CD4-positive, CD25-positive, alpha-beta regulatory T cell (primary cell): ENCODE measurements around the gene ATP8A2. TPM values are rescaled to one million over a fixed set of nuclear protein-coding genes. Genes with fewer than 3 reads are reported as not detected.

Experiments used
- ATAC-seq, 2 donors: fragments of 150-1000 bp; cut with Tn5 transposase; one replicate each; pipeline ENCODE4 v1.10.0; 2021; ENCODE audit warnings: low read depth in 2 of 2, moderate number of reproducible peaks in 2 of 2, moderate library complexity in 1 of 2
- DNase-seq, 3 donors: peaks; one replicate each; pipeline versions ENCODE4 v3.0.0 to v3.0.0-alpha.2; 2012 to 2022; ENCODE audit warnings: mixed read lengths in 1 of 3
- H3K27ac ChIP-seq: one replicate; pipeline ENCODE4 v1.7.0; 2013; ENCODE audit warnings: mild to moderate bottlenecking, low read length; ENCODE audit not compliant: insufficient read depth, poor library complexity, severe bottlenecking
- H3K27me3 ChIP-seq: one replicate; pipeline ENCODE4 v1.7.0; 2013; ENCODE audit warnings: low read length; ENCODE audit not compliant: control insufficient read depth, insufficient read depth
- H3K36me3 ChIP-seq: one replicate; pipeline ENCODE4 v1.7.0; 2013; ENCODE audit warnings: mild to moderate bottlenecking, low read length, moderate library complexity; ENCODE audit not compliant: control insufficient read depth, insufficient read depth
- H3K4me1 ChIP-seq: 2 replicates; pipeline ENCODE4 v1.7.0; 2013; ENCODE audit warnings: mild to moderate bottlenecking, low read length; ENCODE audit not compliant: insufficient read depth, control insufficient read depth, poor library complexity, severe bottlenecking
- H3K4me3 ChIP-seq: one replicate; pipeline ENCODE4 v1.7.0; 2013; ENCODE audit warnings: low read depth, mild to moderate bottlenecking, low read length, moderate library complexity
- H3K9me3 ChIP-seq, 2 experiments: 1 replicate in 1 of 2; 2 replicates in 1 of 2; pipeline ENCODE4 v1.7.0; 2013; ENCODE audit warnings: low read length in 2 of 2, mild to moderate bottlenecking in 1 of 2, moderate library complexity in 1 of 2; ENCODE audit not compliant: control insufficient read depth in 2 of 2
- H3K27ac Mint-ChIP-seq, 3 donors: one replicate each; pipeline ENCODE4 v1.8.0; 2020 to 2022; ENCODE audit warnings: mild to moderate bottlenecking in 3 of 3, mixed read lengths in 3 of 3, moderate library complexity in 2 of 3
- H3K27me3 Mint-ChIP-seq: one replicate; pipeline ENCODE4 v1.8.0; 2022; ENCODE audit warnings: mild to moderate bottlenecking, mixed read lengths
- H3K36me3 Mint-ChIP-seq: one replicate; pipeline ENCODE4 v1.8.0; 2020; ENCODE audit warnings: mixed read lengths
- H3K4me1 Mint-ChIP-seq, 4 donors: one replicate each; pipeline ENCODE4 v1.8.0; 2020 to 2022; ENCODE audit warnings: mixed read lengths in 4 of 4, mild to moderate bottlenecking in 1 of 4
- H3K4me3 Mint-ChIP-seq, 4 donors: one replicate each; pipeline ENCODE4 v1.8.0; 2020 to 2022; ENCODE audit warnings: mild to moderate bottlenecking in 4 of 4, mixed read lengths in 4 of 4, moderate library complexity in 3 of 4
- H3K9me3 Mint-ChIP-seq, 7 donors: one replicate each; pipeline ENCODE4 v1.8.0; 2020 to 2022; ENCODE audit warnings: mixed read lengths in 7 of 7, mild to moderate bottlenecking in 3 of 7, moderate library complexity in 2 of 7
- polyA plus RNA-seq, 4 donors: library from polyadenylated mRNA; unstranded; fragments of 300-500 nt; fragmentation: Illumina TruSeq; gene quantifications; one replicate each; pipeline ENCODE4 v1.2.3, GENCODE V29; 2021
- total RNA-seq: library from RNA; stranded (reverse); gene quantifications from one replicate; pipeline ENCODE4 v1.2.3, GENCODE V29; 2022

Gene ATP8A2
- total and polyA plus RNA-seq, 5 donors from 2014 or later = 0.29 to 0.68 (median 0.55) TPM

DNA sequence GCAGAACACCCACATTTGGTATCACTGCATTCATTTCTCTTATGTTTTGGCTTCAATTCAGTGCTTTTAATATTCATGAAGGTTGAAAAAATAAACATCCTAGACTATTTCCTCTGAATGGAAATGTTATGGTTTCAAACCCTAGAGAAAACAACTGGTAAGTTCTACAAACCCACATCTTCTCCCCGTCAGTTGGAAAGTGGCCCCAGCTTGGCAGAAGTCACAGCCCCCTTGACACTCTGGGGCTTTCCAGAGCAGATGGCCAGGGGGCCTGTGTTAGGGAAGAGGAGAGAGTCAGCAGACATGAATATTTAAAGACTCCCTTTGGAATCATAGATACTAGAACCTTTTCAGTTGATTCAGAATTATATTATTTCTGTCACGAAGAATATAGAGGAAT lies 556.2 kb downstream of the ATP8A2 start:
- Histone ChIP-seq H3K4me1 (no peaks in the 10 kb centered on the region), H3K36me3 (no peaks in the 10 kb centered on the region), H3K9me3 (no peaks in the 10 kb centered on the region), H3K27me3 (no peaks in the 10 kb centered on the region), H3K27ac (no peak overlapping the region), H3K4me3 (no peak overlapping the region)
- no peak for ATAC-seq
- Mint-ChIP-seq H3K27ac (no peak overlapping the region), H3K9me3 (peaks cover 0 to 2% (median 0%) of the 10 kb centered on the region in 7 donors), H3K4me3 (no peak overlapping the region), H3K27me3 (peaks cover 11% of the 10 kb centered on the region), H3K4me1 (no peaks in the 10 kb centered on the region), H3K36me3 (peaks cover 5% of the 10 kb centered on the region)
- DNase-seq = no peak

DNA sequence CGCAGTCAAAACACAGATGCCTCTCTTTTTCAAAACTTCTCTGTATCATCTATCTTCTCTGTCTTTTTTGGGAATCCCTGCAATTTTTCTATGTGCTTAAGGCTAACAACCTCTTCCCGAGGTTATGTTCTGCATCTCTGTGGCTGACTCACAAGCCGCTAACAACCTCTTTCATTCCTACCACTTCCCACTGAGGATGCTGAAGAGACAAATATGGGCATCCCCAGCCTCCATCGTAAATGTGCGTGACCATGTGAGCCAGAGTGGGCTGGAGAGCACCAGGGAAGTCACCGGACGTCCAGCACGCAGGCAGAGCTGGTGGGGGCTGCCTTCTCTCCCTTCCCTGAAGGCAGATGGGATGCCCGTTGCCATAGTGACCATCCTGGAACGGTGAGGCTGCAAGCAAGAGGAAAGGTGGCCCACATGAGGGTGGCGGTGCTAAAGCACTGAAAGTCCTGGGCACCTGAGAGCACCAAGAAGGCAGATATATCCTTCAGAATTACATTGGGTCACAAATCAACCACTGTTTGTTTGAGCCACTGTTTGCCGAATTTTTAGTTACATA lies 557.2 kb downstream of the ATP8A2 start:
- peaks cover 11% of the 10 kb centered on the region for H3K27me3 Mint-ChIP-seq

GRCh38 chr13:25929816-25930215 lies 558.0 kb downstream of the ATP8A2 start:
- peaks cover 11% of the 10 kb centered on the region for H3K27me3 Mint-ChIP-seq

More for the DNA sequence above, 557.2 kb downstream of the ATP8A2 start:
- no peaks in the 10 kb centered on the region for H3K27me3 ChIP-seq
- no peaks in the 10 kb centered on the region for H3K4me1 Mint-ChIP-seq
- H3K4me1 ChIP-seq = no peaks in the 10 kb centered on the region
- peaks cover 5% of the 10 kb centered on the region for H3K36me3 Mint-ChIP-seq
- H3K4me3 Mint-ChIP-seq = no peak overlapping the region
- no peak for ATAC-seq
- H3K9me3 Mint-ChIP-seq = peaks cover 0 to 3% (median 0%) of the 10 kb centered on the region in 7 donors
- H3K36me3 ChIP-seq = no peaks in the 10 kb centered on the region
- no peak overlapping the region for H3K4me3 ChIP-seq
- no peaks in the 10 kb centered on the region for H3K9me3 ChIP-seq
- DNase-seq = no peak
- no peak overlapping the region for H3K27ac Mint-ChIP-seq
- no peak overlapping the region for H3K27ac ChIP-seq

GRCh38 chr13:25930653-25931052 lies 558.9 kb downstream of the ATP8A2 start:
- Histone ChIP-seq H3K27me3 (no peaks in the 10 kb centered on the region), H3K4me3 (no peak overlapping the region), H3K27ac (no peak overlapping the region), H3K9me3 (no peaks in the 10 kb centered on the region), H3K4me1 (no peaks in the 10 kb centered on the region), H3K36me3 (no peaks in the 10 kb centered on the region)
- no peak overlapping the region for H3K27ac Mint-ChIP-seq
- ATAC-seq (no peak), DNase-seq (no peak)
- peaks cover 5% of the 10 kb centered on the region for H3K36me3 Mint-ChIP-seq
- no peaks in the 10 kb centered on the region for H3K4me1 Mint-ChIP-seq
- no peak overlapping the region for H3K4me3 Mint-ChIP-seq
- peaks cover 0 to 3% (median 0%) of the 10 kb centered on the region in 7 donors for H3K9me3 Mint-ChIP-seq
- H3K27me3 Mint-ChIP-seq = peaks cover 11% of the 10 kb centered on the region

More at GRCh38 chr13:25929816-25930215, 558.0 kb downstream of the ATP8A2 start:
- no peak overlapping the region for H3K27ac ChIP-seq
- H3K27me3 ChIP-seq = no peaks in the 10 kb centered on the region
- DNase-seq = no peak
- Mint-ChIP-seq H3K9me3 (peaks cover 0 to 3% (median 0%) of the 10 kb centered on the region in 7 donors), H3K27ac (peak overlapping the region in 1 of 3 donors; percentile 39), H3K4me1 (no peaks in the 10 kb centered on the region), H3K36me3 (peaks cover 5% of the 10 kb centered on the region), H3K4me3 (no peak overlapping the region)
- H3K4me1 ChIP-seq = no peaks in the 10 kb centered on the region
- no peak overlapping the region for H3K4me3 ChIP-seq
- H3K9me3 ChIP-seq = no peaks in the 10 kb centered on the region
- ATAC-seq = no peak
- H3K36me3 ChIP-seq = no peaks in the 10 kb centered on the region

DNA sequence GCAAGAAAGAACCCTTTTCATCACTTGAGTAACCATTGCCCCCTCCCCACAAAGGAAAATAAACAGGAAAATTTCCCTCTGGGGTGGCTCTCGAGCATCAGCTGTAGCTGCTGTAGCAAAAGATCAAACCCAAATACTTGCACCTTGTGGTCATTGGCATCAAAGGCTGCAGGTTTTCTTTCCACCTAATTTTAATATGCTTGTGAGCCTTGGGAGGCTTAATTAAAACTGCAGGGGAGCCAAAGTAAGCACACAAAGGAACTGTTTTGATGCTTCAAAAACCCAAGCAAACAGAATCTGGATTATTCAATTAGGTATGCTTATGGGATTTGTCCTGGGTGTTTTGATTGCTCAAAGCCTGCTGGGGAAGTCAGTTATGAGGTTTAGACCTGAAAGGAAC lies 560.6 kb downstream of the ATP8A2 start:
- Mint-ChIP-seq H3K27ac (no peak overlapping the region), H3K4me3 (no peak overlapping the region), H3K9me3 (peaks cover 0 to 3% (median 0%) of the 10 kb centered on the region in 7 donors), H3K36me3 (peaks cover 5% of the 10 kb centered on the region), H3K4me1 (no peaks in the 10 kb centered on the region), H3K27me3 (peaks cover 6% of the 10 kb centered on the region)
- ATAC-seq (no peak), DNase-seq (no peak)
- H3K4me3 ChIP-seq = no peak overlapping the region
- no peak overlapping the region for H3K27ac ChIP-seq
- no peaks in the 10 kb centered on the region for H3K27me3 ChIP-seq
- H3K4me1 ChIP-seq = no peaks in the 10 kb centered on the region
- H3K36me3 ChIP-seq = no peaks in the 10 kb centered on the region
- H3K9me3 ChIP-seq = no peaks in the 10 kb centered on the region

- no peak overlapping the region for H3K4me3 ChIP-seq
- no peaks in the 10 kb centered on the region for H3K27me3 ChIP-seq
- no peaks in the 10 kb centered on the region for H3K36me3 ChIP-seq
- peaks cover under 1% of the 10 kb centered on the region for H3K27me3 Mint-ChIP-seq
- peaks cover 5% of the 10 kb centered on the region for H3K36me3 Mint-ChIP-seq
- no peak overlapping the region for H3K27ac Mint-ChIP-seq
- H3K4me1 ChIP-seq = no peaks in the 10 kb centered on the region
- ATAC-seq (no peak), DNase-seq (no peak)
- H3K4me3 Mint-ChIP-seq = no peak overlapping the region
- H3K9me3 ChIP-seq = no peaks in the 10 kb centered on the region
- no peaks in the 10 kb centered on the region for H3K4me1 Mint-ChIP-seq
- no peak overlapping the region for H3K27ac ChIP-seq
- H3K9me3 Mint-ChIP-seq = peaks cover 0 to 3% (median 0%) of the 10 kb centered on the region in 7 donors
Observed at GRCh38 chr13:25933520-25933919, 561.7 kb downstream of the ATP8A2 start.

DNA sequence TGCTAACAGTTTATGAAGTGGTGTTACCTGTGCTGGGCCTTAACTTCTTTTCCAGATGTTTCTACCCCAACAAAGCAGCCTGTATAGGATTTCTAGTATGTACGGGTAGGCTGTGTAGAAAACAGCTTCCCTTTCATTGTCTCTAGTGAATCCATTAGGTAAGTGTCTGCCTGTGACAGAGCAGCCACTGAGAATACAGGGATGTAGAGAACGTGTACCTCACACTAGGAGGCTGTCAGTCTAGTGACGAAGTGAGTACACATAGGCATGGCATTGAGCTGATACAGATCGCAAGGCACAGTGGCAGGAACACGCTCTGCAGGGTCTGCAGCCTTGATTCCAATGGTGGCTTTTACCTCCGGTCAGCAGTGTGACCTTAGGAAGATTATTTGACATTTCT lies 562.4 kb downstream of the ATP8A2 start:
- H3K27me3 ChIP-seq = no peaks in the 10 kb centered on the region
- no peak overlapping the region for H3K4me3 ChIP-seq
- DNase-seq = no peak
- Mint-ChIP-seq H3K4me1 (no peaks in the 10 kb centered on the region), H3K9me3 (peaks cover 0 to 3% (median 0%) of the 10 kb centered on the region in 7 donors), H3K27me3 (no peaks in the 10 kb centered on the region), H3K27ac (peak overlapping the region in 2 of 3 donors; percentile 44 to 50), H3K36me3 (peaks cover 5% of the 10 kb centered on the region), H3K4me3 (no peak overlapping the region)
- H3K4me1 ChIP-seq = no peaks in the 10 kb centered on the region
- no peaks in the 10 kb centered on the region for H3K36me3 ChIP-seq
- H3K9me3 ChIP-seq = no peaks in the 10 kb centered on the region
- ATAC-seq = no peak
- H3K27ac ChIP-seq = no peak overlapping the region
